Lung microvascular endothelial cell (primary cell): ENCODE results near the gene A2M. TPM values are rescaled to one million over a fixed set of nuclear protein-coding genes. Genes with fewer than 3 reads are reported as not detected.
A peak's percentile ranks its signal among the peaks of the same experiment; 100 is the strongest.

ENCODE experiments used
- DNase-seq, 2 donors: peaks; one replicate each; pipeline versions ENCODE4 v3.0.0 to v3.0.0-alpha.2; 2010; ENCODE audit warnings: low read depth in 2 of 2
- total RNA-seq: library from RNA; depleted of rRNA; stranded (reverse); fragments of >200 nt; gene quantifications from 2 replicates; pipeline ENCODE4 v1.2.1, GENCODE V29; 2014

The A2M gene
- total RNA-seq, 1 donor from 2014 or later, result 3.8 TPM

DNA sequence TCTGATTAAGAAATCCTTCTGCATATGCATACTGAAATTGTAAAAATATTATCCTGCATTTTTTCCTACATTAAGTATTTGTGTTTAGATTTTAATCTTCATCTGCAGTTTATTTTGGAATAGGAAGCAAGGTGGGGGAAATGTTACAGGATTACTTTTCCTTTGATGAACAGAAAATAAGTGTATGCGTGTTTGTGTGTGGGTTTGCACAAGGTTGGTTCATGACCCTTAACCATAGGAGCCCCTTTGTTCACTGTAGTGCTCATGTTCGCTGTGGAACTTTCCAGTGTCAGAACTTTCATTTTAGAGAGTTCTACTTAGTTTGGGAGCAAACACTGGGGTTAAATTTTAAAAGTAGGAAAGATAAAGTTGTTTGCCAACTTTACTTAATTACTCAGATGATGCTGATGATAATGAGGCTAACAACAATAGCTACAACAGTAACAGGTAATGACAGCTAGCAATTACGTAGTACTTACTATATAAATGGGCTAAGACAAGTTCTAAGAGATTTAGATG lies 6.4 kb upstream of the A2M start:
- DNase-seq, result peak in 1 of 2 donors; percentile 21

DNA sequence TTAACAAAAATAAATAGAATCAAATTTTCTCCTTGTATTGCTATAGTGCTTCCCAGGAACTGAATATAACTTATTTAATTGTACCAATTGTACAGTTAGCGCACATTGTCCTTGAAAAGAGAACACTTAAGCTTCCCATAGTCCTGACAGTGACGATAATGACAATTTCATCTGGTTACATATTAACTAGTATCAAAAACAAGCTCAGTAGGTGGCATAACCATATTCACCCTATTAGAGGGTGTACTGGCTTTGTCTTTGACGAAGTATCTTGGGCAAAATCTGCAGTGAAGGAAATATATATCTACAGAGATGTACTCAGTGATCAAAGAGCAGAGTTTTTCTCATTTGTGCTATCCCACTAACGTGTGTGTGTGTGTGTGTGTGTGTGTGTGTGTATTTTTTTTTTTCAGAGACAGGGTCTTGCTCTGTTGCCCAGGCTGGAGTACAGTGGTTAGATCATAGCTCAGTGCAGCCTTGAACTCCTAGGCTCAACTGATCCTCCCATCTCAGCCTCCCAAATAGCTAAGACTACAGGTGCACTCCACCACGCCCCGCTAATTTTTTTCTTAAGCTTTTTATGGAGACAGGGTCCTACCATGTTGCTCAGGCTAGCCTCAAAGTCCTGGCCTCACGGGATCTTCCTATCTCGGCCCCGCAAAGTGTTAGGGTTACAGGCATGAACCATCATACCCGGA lies 4.9 kb upstream of the A2M start:
- DNase-seq, result no peak

DNA sequence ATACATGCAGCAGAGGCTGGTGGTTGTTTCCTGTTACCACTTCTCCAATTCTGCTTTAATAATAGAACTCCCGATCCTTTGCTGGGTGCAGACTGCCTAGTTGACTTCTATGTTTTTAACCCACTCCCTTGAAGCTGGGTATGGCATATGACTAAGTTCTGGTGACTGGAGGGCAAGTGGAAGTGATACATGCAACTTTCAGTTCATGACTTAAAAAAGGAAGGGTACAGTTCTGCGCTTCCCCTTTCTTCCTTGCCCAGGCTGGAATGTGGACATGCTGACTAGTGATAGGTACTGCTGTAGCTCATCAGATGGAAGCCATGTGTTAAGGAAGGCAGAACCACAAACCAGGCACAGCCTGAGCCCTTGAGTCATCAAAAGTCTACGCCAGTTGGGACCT lies 2.4 kb upstream of the A2M start:
- DNase-seq, result no peak

DNA sequence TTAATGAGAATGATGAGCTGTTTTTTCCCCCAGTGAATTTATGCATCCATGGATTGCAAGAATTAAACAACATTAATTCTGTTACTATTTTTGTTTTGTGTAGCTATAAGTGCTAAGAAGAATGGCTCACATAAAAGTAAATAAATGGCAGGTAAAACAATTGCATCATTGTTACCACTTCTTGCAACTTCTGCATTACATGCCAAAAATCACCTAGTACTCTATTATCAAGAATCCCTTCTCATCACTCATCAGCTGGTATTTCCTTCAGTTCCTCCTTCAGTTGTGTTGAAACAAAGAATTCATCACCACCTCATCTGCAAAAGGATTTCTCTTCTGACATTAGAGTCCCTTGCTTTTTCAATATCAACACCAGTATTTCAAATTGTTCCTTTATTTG lies 773 bp downstream of the A2M start:
- no peak for DNase-seq

DNA sequence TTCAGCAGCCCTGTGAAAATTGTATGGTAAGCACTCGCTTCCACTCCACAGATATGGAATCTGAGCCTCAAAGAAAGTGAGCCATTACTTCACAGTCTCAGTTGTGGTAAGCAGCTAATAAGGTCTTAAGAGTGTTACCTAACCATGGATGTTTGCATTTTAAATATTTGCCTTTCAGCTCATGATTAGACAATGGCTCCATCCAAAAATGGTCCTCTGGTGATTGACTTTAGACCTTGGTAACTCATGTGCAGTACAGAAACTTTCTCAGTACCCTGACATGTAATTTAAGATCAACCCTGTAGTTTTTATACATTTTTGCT lies 1.8 kb downstream of the A2M start:
- DNase-seq, result no peak

DNA sequence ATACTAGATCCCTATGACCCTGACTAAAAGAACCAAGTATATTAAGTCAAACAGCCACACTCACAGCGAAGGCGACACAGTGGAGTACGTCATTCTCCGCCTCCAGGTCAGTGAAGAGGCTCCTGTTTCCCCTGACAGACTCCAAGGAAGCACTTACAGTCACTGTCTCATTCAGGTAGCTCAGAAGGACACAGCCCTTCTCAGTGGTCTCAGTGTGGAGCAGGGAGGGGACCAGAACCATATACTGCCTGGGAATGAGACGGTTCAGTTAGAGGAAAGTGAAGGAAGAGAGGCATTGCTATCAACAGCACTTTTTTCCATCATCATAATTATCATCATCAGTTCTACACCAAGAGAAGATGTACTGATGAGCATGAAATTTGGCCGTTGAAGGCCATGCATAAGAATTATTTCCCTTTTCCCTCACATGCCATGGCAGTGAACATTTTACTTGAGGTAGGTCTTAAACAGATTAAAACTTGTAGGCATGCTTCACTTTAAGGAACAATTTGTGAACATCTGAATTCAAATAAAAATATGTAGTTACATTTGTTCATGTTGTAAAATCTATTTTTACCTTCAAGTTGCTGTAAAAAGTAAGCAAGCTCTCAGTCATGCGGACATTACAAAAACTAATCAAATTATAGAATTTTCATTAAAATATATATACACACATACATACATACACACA lies 2.3 kb downstream of the A2M start:
- DNase-seq, result no peak

DNA sequence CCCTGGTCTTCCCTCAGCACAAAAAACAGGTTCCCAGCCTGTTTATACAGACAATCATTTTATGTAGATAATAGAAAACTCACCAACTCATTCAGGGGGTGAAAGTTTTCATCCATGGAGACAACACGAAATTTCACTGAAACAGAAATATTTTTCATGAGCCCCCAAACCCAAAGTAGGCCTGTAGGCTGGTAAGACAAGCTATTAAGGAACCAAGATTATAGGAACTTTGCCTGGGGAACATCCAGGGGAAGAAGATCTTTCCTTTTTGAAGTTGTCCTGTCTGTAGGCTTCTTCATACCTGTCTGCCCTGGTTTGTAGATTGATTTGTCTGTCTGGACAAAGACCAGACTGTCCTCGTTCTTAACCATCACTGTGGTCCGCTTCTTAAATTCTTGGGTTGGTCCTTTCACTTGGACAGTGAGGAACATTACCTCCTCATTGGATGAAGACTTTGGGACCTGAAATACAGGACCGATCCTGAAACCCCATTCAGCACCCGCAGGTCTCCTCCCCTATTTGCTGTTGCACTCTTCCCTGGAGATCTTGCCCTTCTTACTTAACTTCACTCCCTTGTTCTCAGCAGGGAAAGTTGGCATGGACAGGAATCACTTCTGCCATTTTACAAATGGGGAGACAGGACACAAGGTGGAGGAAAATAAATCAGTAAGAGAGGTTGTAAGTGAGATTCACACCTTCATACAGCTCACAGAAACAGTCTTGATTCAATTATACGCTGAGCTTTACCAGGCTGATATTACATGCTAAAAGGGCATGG lies 3.5 kb downstream of the A2M start:
- DNase-seq, result no peak

DNA sequence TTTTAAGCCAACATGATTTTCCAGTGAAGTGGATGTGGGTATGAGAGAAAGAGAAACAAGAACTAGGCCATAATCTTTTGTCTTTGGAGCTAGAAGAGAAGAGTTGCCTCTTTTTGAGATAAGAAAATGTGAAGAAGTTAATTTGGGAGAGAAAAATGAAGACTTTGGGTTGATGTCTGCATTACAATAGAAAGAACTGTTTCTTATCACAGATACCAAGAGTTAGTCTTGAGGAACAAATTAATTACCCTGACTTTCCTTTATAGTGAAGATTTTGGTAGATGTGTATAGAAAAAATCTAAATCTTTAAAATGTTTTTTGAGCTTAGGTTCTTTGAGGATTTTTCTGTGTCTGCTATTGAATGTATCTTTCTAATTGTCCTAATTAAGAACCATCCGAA lies 4.2 kb downstream of the A2M start:
- no peak for DNase-seq

DNA sequence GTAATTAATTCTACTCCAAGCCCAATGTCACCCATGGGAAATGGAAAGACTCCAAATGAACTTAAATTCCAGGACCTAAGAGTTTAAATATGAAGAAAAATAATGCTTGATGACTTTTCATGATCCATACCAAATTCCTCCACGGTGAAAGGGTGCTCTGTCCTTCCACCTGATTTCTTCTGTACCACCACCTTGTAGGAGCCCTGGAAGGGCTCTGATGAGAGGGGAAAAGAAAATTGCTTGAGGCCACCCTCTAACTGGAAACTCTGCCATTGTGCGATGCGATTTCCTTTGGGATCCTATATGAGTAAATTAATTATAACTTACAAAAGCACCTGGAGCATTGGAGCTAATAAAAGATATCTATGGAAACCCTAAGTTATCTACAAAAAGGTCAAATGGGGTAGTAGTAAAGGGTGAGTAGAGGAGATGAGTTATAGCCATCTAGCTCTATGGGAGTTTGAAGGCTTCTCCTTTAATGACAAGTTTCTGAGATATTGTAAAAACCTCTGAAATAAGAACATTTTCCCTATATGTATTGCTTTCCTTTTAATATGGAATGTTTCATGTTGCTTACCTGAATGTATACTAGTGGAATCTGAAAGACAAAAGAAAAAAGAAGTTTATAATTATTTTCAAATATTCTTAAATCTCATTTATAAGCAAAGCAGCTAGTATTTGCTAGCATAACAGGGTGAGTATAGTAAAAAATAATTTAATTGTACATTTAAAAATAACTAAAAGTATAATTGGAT lies 5.8 kb downstream of the A2M start:
- DNase-seq, result no peak

DNA sequence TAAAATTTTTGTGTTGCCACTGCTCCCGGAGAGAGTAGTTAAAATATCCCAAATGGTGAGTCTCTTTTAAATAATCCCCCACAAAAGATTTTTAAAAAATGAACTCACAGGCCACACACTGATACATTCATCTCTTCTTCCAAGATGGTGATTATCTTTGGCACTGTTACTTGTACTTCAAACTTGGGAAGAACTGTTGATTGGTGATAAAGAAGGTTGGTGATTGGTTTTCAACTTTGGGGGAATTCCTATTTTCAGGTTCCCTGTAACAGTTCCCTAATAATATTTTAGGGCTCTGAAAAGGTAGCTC lies 6.6 kb downstream of the A2M start:
- no peak for DNase-seq

DNA sequence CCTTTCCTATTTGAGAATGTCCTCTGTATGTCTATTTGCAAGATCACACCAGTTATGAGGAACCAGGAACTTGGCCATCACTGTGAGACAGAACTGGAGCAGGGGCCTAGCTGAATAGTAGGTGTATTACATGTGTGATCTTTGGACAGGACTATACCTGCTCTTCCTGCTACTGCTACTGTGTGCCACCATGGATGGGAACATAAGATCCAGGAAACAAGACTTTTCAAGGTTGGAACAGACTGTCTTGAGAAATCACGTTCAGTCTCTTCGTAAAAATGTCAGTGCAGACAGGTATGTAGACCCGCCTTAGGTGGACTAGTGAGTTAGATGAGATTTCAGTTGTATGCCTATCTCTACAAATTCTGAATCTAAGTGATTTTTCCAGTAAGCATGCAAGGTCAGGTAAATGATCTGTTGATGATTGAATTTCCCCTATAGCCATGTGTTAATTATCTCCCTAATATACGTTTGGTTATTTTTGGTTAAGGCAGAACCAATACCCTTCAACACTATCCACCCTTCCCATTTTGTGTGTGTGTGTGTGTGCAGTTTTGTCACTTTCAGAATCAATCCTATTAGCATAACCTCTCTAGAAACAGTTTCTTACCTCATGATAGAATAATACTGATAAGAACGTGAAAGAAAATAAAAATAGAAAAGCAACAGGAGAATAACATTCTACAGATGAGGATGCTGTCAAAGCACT lies 7.1 kb downstream of the A2M start:
- DNase-seq, result no peak

DNA sequence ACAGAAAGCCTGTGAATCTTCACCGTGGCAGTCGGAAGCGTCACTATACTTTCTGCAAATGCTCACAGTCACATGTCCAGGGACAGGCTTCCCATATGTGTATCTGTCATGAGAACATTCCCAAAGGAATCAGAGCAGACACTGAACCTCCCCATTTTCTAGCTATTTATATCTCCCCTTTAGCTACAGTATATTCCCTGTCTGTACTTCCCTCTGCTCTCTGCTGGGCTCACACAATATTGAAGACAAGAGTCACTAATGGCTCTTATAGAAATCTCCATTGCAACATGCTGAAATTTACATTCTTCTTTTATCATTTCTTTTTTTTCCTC lies 8.2 kb downstream of the A2M start:
- DNase-seq, result no peak

DNA sequence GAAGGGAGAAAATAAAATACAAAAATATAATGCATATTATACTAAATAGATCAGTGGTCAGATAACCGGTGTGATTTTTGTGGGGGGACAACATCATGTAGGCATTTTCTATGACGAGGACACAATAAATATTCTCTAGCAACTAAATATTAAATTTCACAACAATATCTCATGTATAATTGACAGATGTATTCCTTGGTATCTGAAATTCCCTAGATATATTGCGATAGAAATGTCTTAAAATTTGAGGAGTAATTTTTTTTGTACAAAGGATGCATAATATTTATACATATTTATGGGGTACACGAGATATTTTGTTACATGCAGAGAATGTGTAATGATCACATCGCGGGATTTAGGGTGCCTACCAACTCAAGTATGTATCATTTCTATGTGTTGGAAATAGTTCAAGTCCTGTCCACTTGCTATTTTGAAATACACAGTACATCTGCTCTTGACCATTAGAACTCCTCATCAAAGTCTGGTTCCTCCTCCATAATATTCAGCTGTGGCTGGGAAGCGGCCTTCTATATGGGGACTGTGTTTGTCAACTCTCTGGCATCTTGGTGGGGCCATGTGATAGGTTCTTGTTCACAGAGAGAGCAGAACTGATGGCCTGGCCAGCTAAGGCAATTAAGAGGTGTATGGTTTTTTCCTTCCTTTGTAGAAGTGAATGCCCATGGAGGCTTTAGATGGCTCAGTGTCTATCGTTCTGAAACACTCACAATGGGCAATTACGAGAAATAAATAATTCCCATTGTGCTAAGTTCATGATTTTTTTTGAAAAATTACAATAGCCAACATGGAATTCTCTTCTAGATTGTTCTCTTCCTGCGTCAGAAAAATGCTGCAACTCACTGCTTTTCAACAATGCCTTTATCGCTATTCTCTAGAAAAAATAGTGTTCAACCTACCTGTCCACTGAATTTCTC lies 8.8 kb downstream of the A2M start:
- DNase-seq, result no peak

DNA sequence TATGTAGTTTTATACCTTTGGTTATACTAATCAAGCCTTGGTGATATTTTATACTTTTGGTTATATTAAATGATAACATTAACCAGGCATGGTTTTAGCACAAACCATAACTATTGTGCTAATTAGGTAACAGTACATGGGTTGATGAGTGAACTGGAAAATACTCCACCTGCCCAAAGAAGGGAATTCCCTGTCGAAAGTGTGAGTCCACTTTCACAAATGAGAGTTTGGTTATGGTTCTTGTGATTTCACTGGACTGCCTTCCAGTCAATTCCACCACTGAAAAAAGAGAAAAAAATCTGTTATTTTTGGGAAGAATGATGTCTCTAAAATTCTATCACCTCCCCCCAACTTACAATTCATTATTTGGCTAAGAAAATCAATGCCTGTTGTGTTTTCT lies 9.7 kb downstream of the A2M start:
- DNase-seq, result no peak

DNA sequence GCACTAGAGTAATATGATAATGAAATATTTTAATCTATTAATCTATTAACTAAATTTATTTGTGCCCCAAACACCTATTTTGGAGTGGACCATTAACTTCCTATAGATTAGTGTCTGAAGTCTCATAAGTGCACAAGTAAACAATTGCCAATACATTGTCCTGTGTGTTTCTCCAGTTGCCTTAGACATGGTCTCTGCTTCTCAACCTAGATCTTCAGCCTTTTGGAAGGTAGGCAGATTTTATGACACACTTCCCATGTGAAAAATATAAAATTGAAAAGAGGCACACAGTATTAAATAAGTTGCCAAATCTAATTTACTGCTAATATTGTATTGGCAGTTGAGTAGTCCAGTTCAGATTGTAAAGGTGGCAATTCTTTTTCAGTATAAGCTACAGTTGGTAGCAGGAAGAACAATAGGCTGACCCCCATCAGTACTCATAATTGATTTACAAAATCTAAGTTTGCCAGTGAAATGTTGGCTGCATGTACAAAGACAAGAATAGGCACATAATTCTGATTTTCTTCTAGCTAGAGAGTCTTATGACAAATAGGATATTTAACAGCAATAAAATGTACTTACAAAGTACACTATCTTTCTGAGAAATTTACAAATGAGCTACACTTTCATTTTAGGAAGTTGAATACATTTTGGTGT lies 10.8 kb downstream of the A2M start:
- no peak for DNase-seq

DNA sequence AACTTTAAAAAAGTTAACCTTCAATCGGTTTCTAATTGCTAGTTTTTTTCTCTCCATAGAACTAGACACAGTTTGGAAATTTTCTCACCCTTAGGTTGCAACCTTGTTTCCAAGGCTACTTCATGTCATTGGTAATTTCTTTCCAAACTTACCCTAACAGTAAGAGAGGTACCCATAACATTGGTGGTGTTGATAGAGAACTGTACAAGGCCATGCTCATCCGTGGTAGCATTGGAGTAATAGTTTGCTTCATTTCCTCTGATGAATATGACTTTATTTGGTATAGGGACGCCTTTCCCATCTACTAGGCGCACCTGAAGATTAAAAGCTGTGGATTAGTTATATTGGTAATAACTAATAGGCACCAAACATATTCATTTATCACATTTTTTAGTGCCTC lies 11.6 kb downstream of the A2M start:
- DNase-seq, result no peak

DNA sequence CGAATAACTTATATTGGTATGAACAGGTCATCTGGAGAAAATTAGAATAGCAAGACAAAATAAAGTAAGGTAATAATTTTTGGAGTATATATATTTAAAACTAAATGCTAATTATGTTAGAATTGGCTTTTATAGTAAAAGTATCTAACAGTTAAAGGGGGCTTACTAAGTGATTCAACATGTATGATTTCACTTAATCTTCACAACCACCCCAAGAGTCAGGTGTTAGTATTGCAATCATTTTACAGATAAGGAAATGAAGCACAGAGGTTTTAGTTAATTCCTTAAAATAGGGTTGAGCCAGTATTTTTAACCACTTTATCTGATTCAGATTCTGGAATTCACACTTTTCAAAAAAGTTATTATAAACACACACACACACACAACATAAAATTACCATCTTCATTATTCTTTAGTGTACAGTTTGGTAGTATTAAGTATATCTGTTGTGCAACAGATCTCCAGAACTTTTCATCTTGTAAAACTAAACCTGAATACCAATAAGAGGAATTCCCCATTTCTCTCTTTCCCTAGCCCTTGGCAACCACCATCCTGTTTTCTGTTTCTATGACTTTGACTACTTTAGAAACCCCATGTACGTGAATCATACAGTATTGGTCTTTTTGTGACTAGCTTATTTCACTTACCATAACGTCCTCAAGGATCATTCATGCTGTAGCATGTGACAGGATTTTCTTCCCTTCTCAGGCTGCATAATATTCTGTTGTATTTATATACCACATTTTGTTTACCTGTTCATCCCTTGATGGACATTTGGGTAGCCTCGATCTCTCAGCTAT lies 12.5 kb downstream of the A2M start:
- no peak for DNase-seq

DNA sequence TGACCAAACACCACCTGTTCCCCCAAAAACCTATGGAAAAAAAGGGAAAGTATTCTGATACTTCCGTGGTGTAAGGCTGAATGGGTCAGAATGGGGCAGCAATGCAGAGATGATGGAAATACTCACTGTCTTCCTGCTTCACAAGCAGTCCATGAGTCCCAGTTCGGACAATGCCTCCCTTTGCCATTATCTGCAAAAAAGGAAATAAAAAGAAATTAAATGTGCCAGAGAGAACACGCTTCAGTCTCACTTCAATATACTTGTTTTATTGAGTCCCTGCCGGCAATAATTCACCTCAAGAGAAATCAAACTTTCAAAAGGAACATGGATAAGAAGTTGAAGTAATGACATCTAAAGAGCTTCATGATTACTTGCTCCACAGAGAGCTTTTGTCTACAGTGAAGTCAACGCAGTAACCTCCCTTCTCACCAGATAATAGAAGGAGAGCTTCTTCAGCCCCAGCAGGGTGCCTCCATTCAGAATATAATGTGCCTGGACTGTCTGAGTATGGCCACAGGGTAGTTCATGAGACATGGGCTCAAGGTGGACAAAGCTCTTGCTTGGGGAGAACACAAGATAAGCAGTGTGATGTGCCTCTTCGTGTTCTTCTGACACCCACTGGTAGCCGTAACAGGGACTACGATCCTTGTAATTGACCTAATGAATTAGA lies 14.6 kb downstream of the A2M start:
- no peak for DNase-seq
